Inferior parietal cortex (tissue), 1 donor: ENCODE measurements around the gene KCNE3.
A peak's percentile ranks its signal among the peaks of the same experiment; 100 is the strongest.
"Not testable (repeated sequence)": the region's sequence is repeated elsewhere in the genome, so short reads cannot be mapped to it uniquely, and the experiment has no call there.

Experiments used
- DNase-seq: peaks from one replicate; pipeline ENCODE4 v3.0.0-alpha.2; 2016; ENCODE audit errors: extremely low spot score

KCNE3 gene

GRCh38 chr11:74443071-74443864, 24.1 kb downstream of the KCNE3 start:
- DNase-seq = peak; percentile 54

- DNase-seq = no peak
These were observed 24.7 kb downstream of the KCNE3 start for GRCh38 chr11:74442636-74443035.

- DNase-seq = no peak
These were observed 28.7 kb downstream of the KCNE3 start for GRCh38 chr11:74438681-74439080.

- no peak for DNase-seq
These were observed 29.8 kb downstream of the KCNE3 start for GRCh38 chr11:74437441-74438042.

- DNase-seq = no peak
These were observed 32.8 kb downstream of the KCNE3 start for GRCh38 chr11:74434528-74434927.

- no peak for DNase-seq
These were observed 38.1 kb downstream of the KCNE3 start for GRCh38 chr11:74429205-74429604.

- no peak for DNase-seq
These were observed 39.9 kb downstream of the KCNE3 start for GRCh38 chr11:74427384-74427886.

- DNase-seq = no peak
These were observed 42.2 kb downstream of the KCNE3 start for GRCh38 chr11:74425100-74425499.

GRCh38 chr11:74418509-74418895, 48.8 kb downstream of the KCNE3 start:
- DNase-seq = no peak

GRCh38 chr11:74417860-74418508, 49.4 kb downstream of the KCNE3 start:
- no peak for DNase-seq

- no peak for DNase-seq
These were observed 50.0 kb downstream of the KCNE3 start for GRCh38 chr11:74417379-74417804.

- not testable (repeated sequence) for DNase-seq
These were observed 50.4 kb downstream of the KCNE3 start for GRCh38 chr11:74416974-74417373.

- DNase-seq = no peak
These were observed 54.5 kb downstream of the KCNE3 start for GRCh38 chr11:74412733-74413359.

- DNase-seq = no peak
These were observed 55.0 kb downstream of the KCNE3 start for GRCh38 chr11:74412321-74412720.

GRCh38 chr11:74409633-74410032, 57.7 kb downstream of the KCNE3 start:
- no peak for DNase-seq
